HCT116 (cell line): Measurements from ENCODE around the gene CDH13. TPM values are rescaled to one million over a fixed set of nuclear protein-coding genes. Genes with fewer than 3 reads are reported as not detected.
A peak's percentile ranks its signal among the peaks of the same experiment; 100 is the strongest.

Source experiments
- ATAC-seq: fragments of 200-7000 bp; cut with Tn5 transposase; 2 replicates; pipeline ENCODE4 v1.9.1; 2020; ENCODE audit warnings: mild to moderate bottlenecking, moderate library complexity
- BruUV-seq: library from RNA; stranded (reverse); fragments of 400-500 nt; replicated peaks from 2 replicates; lab custom pipeline; 2021; lab: Mats Ljungman, UMichigan
- CTCF ChIA-PET: fragments of 300-600 bp; sonication (Branson Sonifier 250); formaldehyde crosslinking; loops from one replicate; lab custom pipeline; 2021; ENCODE audit warnings: antibody characterized with exemption; lab: Charles Lee
- POLR2A ChIA-PET: fragments of 300-600, 350-600 bp; sonication (Branson Sonifier 250); formaldehyde crosslinking; loops from one replicate; lab custom pipeline; 2021; ENCODE audit warnings: antibody characterized with exemption; lab: Charles Lee
- RAD21 ChIA-PET, 2 experiments: fragments of 300-600 bp; sonication (Branson Sonifier 250); formaldehyde crosslinking; loops; one replicate each; lab custom pipeline; 2023; ENCODE audit warnings: low total read pairs in 2 of 2; ENCODE audit not compliant: uncharacterized antibody in 2 of 2, unreplicated experiment in 2 of 2, low non-redundant PET in 1 of 2; lab: Charles Lee
- DNase-seq: peaks from one replicate; pipeline ENCODE4 v3.0.0-alpha.2; 2010; ENCODE audit warnings: low read depth, low spot score
- H2AFZ ChIP-seq: fragments of 200-600 bp; shearing (Covaris generic), sonication (generic); 2 replicates; pipeline ENCODE4 v1.6.1; 2017; ENCODE audit warnings: low read depth, mixed run types, mixed read lengths, antibody characterized with exemption, low read length; ENCODE audit not compliant: poor library complexity, severe bottlenecking
- H3K27ac ChIP-seq: 2 replicates; pipeline ENCODE4 v1.5.1; 2012; ENCODE audit warnings: low read depth, low read length
- H3K27me3 ChIP-seq: fragments of 200-600 bp; sonication (generic); 2 replicates; pipeline ENCODE4 v1.6.1; 2016; ENCODE audit warnings: mixed run types, low read length, mixed read lengths; ENCODE audit not compliant: insufficient read depth
- H3K36me3 ChIP-seq, 2 experiments: fragments of 200-500 bp in 1 of 2; fragments of 200-600 bp in 1 of 2; sonication (Bioruptor generic) in 1 of 2; sonication (generic) in 1 of 2; 2 replicates each; pipeline versions ENCODE4 v1.5.1 to v1.6.1; 2014 to 2016; ENCODE audit warnings: low read length in 2 of 2, inconsistent platforms in 1 of 2, mixed read lengths in 1 of 2, mixed run types in 1 of 2; ENCODE audit not compliant: insufficient read depth in 2 of 2, control insufficient read depth in 1 of 2
- H3K4me1 ChIP-seq, 2 experiments: fragments of 200-600 bp in 1 of 2; sonication (generic) in 1 of 2; 2 replicates each; pipeline versions ENCODE4 v1.5.1 to v1.6.1; 2012 to 2017; ENCODE audit warnings: low read length in 2 of 2, inconsistent platforms in 1 of 2, mild to moderate bottlenecking in 1 of 2, mixed read lengths in 1 of 2, mixed run types in 1 of 2, moderate library complexity in 1 of 2; ENCODE audit not compliant: insufficient read depth in 2 of 2, control insufficient read depth in 1 of 2
- H3K4me2 ChIP-seq: fragments of 200-600 bp; sonication (generic); 2 replicates; pipeline ENCODE4 v1.6.1; 2017; ENCODE audit warnings: mixed run types, low read length, mixed read lengths
- H3K4me3 ChIP-seq, 2 experiments: fragments of 200-600 bp in 1 of 2; sonication (generic) in 1 of 2; replicated peaks in 1 of 2; 2 replicates each; pipeline ENCODE4 v1.5.1; 2011 to 2016; ENCODE audit warnings: low read length in 2 of 2, control low read depth in 1 of 2, low read depth in 1 of 2, mild to moderate bottlenecking in 1 of 2, mixed read lengths in 1 of 2, mixed run types in 1 of 2
- H3K79me2 ChIP-seq: fragments of 200-600 bp; sonication (generic); 2 replicates; pipeline ENCODE4 v1.6.1; 2017; ENCODE audit warnings: mild to moderate bottlenecking, mixed run types, low read length, moderate library complexity, mixed read lengths; ENCODE audit not compliant: insufficient read depth
- H3K9ac ChIP-seq: fragments of 200-600 bp; sonication (generic); 2 replicates; pipeline ENCODE4 v1.6.1; 2016; ENCODE audit warnings: low read length, mixed read lengths
- H3K9me2 ChIP-seq: fragments of 200-600 bp; sonication (generic), shearing (Covaris generic); 2 replicates; pipeline ENCODE4 v1.6.1; 2017; ENCODE audit warnings: mixed run types, mild to moderate bottlenecking, moderate library complexity; ENCODE audit not compliant: insufficient read depth
- H3K9me3 ChIP-seq, 2 experiments: fragments of 200-500 bp in 1 of 2; fragments of 200-600 bp in 1 of 2; sonication (Bioruptor generic) in 1 of 2; sonication (generic) in 1 of 2; 2 replicates each; pipeline ENCODE4 v1.6.1; 2014 to 2017; ENCODE audit warnings: low read length in 2 of 2, mixed read lengths in 2 of 2, inconsistent platforms in 1 of 2, low read depth in 1 of 2, mild to moderate bottlenecking in 1 of 2, mixed run types in 1 of 2, moderate library complexity in 1 of 2; ENCODE audit not compliant: control insufficient read depth in 1 of 2, insufficient read depth in 1 of 2
- H4K20me1 ChIP-seq: fragments of 200-600 bp; sonication (generic), shearing (Covaris generic); 2 replicates; pipeline ENCODE4 v1.6.1; 2017; ENCODE audit warnings: mixed run types, mild to moderate bottlenecking, moderate library complexity; ENCODE audit not compliant: insufficient read depth
- CEBPB ChIP-seq: IDR thresholded peaks from 2 replicates; pipeline ENCODE4 v1.6.1; 2012; ENCODE audit warnings: low read depth
- EGR1 ChIP-seq: IDR thresholded peaks from 2 replicates; pipeline ENCODE4 v1.6.1; 2012; ENCODE audit warnings: low read depth
- ELF1 ChIP-seq: IDR thresholded peaks from 2 replicates; pipeline ENCODE4 v1.6.1; 2012; ENCODE audit warnings: low read depth, borderline replicate concordance
- EZH2phosphoT487 ChIP-seq: fragments of 200-600 bp; IDR thresholded peaks from 2 replicates; pipeline ENCODE4 v1.6.1; 2018; ENCODE audit warnings: antibody characterized with exemption, borderline replicate concordance
- FOSL1 ChIP-seq: IDR thresholded peaks from 2 replicates; pipeline ENCODE4 v1.6.1; 2012; ENCODE audit warnings: low read depth
- POLR2A ChIP-seq: IDR thresholded peaks from 2 replicates; pipeline ENCODE4 v1.7.0; 2011; ENCODE audit warnings: borderline replicate concordance; ENCODE audit not compliant: insufficient read depth, insufficient read length; ENCODE audit errors: extremely low read depth
- POLR2AphosphoS5 ChIP-seq: IDR thresholded peaks from 2 replicates; pipeline ENCODE4 v1.6.1; 2011; ENCODE audit warnings: mild to moderate bottlenecking, low read depth, low read length, moderate library complexity
- SIN3A ChIP-seq: IDR thresholded peaks from 2 replicates; pipeline ENCODE4 v1.6.1; 2012; ENCODE audit warnings: low read depth
- SP1 ChIP-seq: IDR thresholded peaks from 2 replicates; pipeline ENCODE4 v1.6.1; 2012; ENCODE audit warnings: low read depth
- YY1 ChIP-seq: IDR thresholded peaks from 2 replicates; pipeline ENCODE4 v1.6.1; 2011; ENCODE audit warnings: low read length, low read depth, moderate library complexity, mild to moderate bottlenecking; ENCODE audit not compliant: insufficient replicate concordance; ENCODE audit errors: extremely low read depth
- intact Hi-C: fragments of 100-400 bp; cut with micrococcal nuclease; formaldehyde crosslinking; loops from 2 replicates; pipeline ENCODE4 v1.10.0; 2022
- total RNA-seq: library from RNA; stranded (reverse); gene quantifications from one replicate; pipeline ENCODE4 v1.2.1, GENCODE V29; 2021; ENCODE audit not compliant: unreplicated experiment
- TF ChIP-seq, protein P1 (sequence below), 3 experiments: fragments of 200-600 bp in 1 of 3; sonication (generic) in 1 of 3; IDR thresholded peaks in 2 of 3; conservative IDR thresholded peaks in 1 of 3; 2 replicates each; pipeline ENCODE4 v1.5.1; 2012 to 2017; ENCODE audit warnings: low read depth in 2 of 3, low read length in 2 of 3, antibody characterized with exemption in 1 of 3, borderline replicate concordance in 1 of 3, control low read depth in 1 of 3, mild to moderate bottlenecking in 1 of 3, mixed read lengths in 1 of 3, mixed run types in 1 of 3, moderate library complexity in 1 of 3; ENCODE audit not compliant: insufficient read depth in 1 of 3
- TF ChIP-seq, protein P2 (sequence below): IDR thresholded peaks from 2 replicates; pipeline ENCODE4 v1.6.1; 2012; ENCODE audit warnings: low read depth
- TF ChIP-seq, protein P3 (sequence below): IDR thresholded peaks from 2 replicates; pipeline ENCODE4 v1.6.1; 2012

The CDH13 gene
- total RNA-seq, 1 experiment from 2014 or later = not detected

DNA sequence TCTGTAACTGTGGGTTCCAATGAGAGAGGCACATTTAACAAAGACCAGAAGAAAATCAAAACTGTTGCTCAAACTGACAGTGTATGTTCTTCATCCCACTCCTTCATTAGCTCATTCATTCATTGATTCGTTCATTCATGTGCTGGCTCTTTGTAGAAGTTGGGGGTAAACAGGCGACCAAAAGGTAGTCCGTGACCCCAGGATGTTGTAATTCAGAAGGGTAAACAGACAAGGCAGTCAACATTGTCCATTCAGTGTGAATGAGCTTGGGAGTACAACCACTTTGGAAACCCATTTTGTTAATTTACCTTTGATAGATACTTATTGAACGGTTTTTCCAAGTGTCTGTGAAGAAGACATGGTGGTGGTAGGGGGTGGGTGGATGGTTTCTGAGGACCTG is 26.1 kb downstream of the CDH13 start:
- Histone ChIP-seq H3K27ac (no peak overlapping the region), H4K20me1 (no peaks in the 10 kb centered on the region), H2AFZ (no peak overlapping the region), H3K9ac (no peak overlapping the region), H3K36me3 (no peaks in the 10 kb centered on the region), H3K4me1 (peaks cover 19 to 40% of the 10 kb centered on the region in 2 experiments), H3K9me2 (0 out of 2 replicates have a peak, but pooled peaks cover 4% of the 10 kb centered on the region), H3K4me2 (peak overlapping the region; percentile 70), H3K27me3 (no peaks in the 10 kb centered on the region), H3K4me3 (no peak overlapping the region), H3K79me2 (no peaks in the 10 kb centered on the region), H3K9me3 (no peaks in the 10 kb centered on the region)
- intact Hi-C loops = no loop called here
- BruUV-seq = no TSS peak
- no peak for DNase-seq
- TF ChIP-seq ELF1 (no peak), YY1 (no peak), POLR2AphosphoS5 (no peak), EGR1 (no peak), EZH2phosphoT487 (no peak), SP1 (no peak), SIN3A (no peak), CEBPB (no peak), FOSL1 (no peak), POLR2A (no peak)
- TF ChIP-seq, protein P1, sequence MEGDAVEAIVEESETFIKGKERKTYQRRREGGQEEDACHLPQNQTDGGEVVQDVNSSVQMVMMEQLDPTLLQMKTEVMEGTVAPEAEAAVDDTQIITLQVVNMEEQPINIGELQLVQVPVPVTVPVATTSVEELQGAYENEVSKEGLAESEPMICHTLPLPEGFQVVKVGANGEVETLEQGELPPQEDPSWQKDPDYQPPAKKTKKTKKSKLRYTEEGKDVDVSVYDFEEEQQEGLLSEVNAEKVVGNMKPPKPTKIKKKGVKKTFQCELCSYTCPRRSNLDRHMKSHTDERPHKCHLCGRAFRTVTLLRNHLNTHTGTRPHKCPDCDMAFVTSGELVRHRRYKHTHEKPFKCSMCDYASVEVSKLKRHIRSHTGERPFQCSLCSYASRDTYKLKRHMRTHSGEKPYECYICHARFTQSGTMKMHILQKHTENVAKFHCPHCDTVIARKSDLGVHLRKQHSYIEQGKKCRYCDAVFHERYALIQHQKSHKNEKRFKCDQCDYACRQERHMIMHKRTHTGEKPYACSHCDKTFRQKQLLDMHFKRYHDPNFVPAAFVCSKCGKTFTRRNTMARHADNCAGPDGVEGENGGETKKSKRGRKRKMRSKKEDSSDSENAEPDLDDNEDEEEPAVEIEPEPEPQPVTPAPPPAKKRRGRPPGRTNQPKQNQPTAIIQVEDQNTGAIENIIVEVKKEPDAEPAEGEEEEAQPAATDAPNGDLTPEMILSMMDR (IDR thresholded peaks at IDR 0.05 in 2 of 3, conservative IDR thresholded peaks at IDR 0.05 in 1 of 3; ENCODE audit: borderline replicate concordance in 1 of 3, insufficient read depth in 1 of 3, low read depth in 2 of 3, low read length in 2 of 3) = no peak
- TF ChIP-seq, protein P2, sequence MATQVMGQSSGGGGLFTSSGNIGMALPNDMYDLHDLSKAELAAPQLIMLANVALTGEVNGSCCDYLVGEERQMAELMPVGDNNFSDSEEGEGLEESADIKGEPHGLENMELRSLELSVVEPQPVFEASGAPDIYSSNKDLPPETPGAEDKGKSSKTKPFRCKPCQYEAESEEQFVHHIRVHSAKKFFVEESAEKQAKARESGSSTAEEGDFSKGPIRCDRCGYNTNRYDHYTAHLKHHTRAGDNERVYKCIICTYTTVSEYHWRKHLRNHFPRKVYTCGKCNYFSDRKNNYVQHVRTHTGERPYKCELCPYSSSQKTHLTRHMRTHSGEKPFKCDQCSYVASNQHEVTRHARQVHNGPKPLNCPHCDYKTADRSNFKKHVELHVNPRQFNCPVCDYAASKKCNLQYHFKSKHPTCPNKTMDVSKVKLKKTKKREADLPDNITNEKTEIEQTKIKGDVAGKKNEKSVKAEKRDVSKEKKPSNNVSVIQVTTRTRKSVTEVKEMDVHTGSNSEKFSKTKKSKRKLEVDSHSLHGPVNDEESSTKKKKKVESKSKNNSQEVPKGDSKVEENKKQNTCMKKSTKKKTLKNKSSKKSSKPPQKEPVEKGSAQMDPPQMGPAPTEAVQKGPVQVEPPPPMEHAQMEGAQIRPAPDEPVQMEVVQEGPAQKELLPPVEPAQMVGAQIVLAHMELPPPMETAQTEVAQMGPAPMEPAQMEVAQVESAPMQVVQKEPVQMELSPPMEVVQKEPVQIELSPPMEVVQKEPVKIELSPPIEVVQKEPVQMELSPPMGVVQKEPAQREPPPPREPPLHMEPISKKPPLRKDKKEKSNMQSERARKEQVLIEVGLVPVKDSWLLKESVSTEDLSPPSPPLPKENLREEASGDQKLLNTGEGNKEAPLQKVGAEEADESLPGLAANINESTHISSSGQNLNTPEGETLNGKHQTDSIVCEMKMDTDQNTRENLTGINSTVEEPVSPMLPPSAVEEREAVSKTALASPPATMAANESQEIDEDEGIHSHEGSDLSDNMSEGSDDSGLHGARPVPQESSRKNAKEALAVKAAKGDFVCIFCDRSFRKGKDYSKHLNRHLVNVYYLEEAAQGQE = no peak
- TF ChIP-seq, protein P3, sequence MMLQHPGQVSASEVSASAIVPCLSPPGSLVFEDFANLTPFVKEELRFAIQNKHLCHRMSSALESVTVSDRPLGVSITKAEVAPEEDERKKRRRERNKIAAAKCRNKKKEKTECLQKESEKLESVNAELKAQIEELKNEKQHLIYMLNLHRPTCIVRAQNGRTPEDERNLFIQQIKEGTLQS = no peak
- RAD21 ChIA-PET = no interaction called here
- POLR2A ChIA-PET = no interaction called here
- CTCF ChIA-PET = interaction anchor here (1.1 kb wide), 2 partner anchors 21 to 22 kb away, joined by 3 read pairs; no protein-coding TSS in a partner anchor
- ATAC-seq = no peak
